ENCODE results near the gene PTGIR.
A peak's percentile ranks its signal among the peaks of the same experiment; 100 is the strongest.

PTGIR gene

DNA sequence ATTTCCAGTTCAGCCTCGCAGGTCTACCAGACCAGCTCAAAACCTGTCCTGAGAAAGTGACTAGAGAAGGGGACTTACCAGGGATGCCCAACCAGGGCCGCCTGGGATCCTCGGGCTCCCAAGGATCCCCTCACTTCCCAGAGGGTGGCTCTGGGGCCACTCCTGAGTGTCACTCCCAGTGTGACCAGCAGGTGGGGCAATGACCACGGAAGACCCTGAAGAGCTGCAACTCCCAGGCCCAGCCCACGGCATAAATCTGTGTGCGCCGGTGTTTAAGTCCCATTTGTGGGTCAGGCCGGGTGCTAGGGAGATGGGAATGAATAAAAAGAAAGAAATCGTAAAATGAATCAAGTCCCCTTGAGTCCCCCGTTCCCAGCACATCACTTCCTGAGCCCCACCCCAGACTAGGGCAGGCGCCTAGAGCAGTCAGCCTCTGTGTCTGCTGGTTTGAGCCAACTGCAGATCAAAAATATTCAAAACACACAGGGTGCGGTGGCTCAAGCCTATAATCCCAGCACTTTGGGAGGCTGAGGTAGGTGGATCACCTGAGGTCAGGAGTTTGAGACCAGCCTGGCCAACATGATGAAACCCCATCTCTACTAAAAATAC is 10.7 kb downstream of the PTGIR start:
- peak; percentile 76 for DNase-seq (ENCODE audit: low spot score)

- DNase-seq (ENCODE audit: low spot score) = no peak
Measured at GRCh38 chr19:46613525-46613924, 11.4 kb downstream of the PTGIR start.

DNA sequence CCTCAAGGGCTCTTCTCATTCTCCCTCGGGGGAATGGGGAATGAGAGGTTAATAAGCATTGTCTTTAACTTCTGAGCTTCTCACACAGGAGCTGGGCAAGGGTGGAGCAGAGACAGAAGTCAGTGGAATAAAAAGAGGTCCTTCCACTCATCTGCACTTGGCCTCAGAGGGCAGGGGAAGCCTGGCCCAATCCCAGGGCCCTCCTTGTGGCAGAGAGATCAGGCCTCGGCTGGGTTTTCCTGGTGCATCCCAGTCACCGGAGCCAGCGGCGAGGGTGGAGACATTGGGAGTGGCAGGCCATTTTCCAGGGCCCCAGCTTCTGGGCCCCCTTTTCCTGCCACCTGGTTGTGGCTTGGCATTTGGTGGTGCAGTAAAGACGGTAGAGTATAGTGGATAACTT is 13.1 kb downstream of the PTGIR start:
- DNase-seq (ENCODE audit: low spot score) = no peak

DNA sequence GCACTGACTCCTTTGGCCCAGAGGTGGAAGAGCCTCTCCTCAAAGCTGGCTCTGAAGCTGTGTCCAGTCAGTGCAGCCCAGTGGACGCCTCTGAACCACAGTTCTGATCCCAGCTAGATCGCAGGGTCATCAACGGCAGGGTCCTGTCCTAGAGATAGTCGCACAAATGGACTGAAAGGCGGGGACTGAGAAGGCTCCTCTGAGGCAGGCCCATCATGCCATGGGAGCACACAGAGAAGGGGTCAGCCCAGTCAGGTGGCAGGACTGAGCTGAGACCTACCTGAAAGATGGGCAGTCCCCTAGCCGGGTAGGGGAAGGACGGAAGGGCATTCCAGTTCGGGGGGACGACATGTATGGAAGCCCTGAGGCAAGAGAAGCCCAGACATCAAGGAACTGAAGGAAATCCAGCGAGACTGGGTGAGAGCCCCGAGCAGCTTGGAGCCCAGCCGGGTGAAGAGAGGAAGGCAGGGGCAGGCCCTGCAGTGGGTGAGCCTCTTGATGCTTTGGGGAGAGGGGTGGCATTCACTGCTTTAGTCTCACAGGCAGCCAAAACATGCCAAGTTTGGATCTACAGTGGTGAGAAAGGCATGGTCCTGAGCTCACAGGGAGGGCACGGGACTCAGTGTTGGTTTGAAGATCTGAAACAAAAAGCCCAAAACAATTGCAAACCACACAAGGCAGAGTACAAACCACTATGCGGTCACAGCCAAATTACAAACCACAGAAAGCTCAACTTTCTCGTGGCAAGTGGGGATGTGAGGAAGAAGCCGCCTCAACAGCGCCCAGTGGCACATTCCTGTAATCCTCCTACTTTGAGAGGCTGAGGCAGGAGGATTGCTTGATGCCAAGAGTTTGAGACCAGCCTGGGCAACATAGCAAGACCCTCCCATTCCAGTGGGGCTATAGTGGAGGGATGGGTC is 13.8 kb downstream of the PTGIR start:
- peak; percentile 34 for DNase-seq (ENCODE audit: low spot score)

DNA sequence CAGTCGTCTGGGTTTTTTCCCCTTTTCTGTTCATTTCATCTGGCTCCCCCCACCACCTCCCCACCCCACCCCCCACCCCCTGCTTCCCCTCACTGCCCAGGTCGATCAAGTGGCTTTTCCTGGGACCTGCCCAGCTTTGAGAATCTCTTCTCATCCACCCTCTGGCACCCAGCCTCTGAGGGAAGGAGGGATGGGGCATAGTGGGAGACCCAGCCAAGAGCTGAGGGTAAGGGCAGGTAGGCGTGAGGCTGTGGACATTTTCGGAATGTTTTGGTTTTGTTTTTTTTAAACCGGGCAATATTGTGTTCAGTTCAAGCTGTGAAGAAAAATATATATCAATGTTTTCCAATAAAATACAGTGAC is 14.5 kb downstream of the PTGIR start:
- DNase-seq (ENCODE audit: low spot score) = no peak

GRCh38 chr19:46609511-46610412 is 15.1 kb downstream of the PTGIR start:
- no peak for DNase-seq (ENCODE audit: low spot score)

- no peak for DNase-seq (ENCODE audit: low spot score)
Measured at GRCh38 chr19:46608581-46609345, 16.1 kb downstream of the PTGIR start.

GRCh38 chr19:46608178-46608577 is 16.7 kb downstream of the PTGIR start:
- no peak for DNase-seq (ENCODE audit: low spot score)

GRCh38 chr19:46607448-46607841 is 17.4 kb downstream of the PTGIR start:
- no peak for DNase-seq (ENCODE audit: low spot score)

DNA sequence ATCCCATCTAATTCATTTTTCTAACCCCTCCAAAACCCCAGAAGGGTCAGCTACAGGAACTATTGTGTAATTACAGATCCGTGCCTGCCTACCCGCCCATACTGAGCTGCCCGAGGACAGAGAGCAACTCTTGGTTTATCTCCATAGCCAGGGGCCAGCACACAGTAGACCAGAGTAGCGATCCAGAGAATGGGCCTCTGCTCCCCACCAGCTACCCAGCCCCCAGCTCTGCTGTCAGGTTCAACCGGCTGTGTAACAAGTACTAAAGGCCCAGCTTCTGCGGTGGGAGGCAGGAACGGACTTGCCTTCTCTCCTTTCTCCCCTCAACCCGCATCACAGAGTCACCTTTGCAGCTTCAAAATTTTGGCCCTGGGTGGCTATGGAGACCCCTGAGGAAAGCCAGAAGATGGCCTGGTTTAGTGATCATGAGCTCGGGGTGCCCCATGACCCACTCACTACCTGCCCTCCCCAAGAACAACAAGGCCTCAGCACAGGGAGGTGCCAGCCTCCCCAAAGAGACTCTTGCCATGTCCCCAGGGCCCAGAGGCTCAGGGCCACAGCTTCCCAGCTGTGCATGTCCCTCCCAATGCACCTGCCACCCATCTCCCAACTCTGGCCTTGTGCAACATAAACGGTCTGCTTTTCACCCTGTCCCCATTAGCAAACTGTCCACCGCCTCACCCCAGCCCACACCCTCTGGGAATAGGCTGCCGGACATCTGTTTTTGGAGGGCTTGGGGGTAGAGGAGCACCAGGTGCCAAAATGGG is 18.0 kb downstream of the PTGIR start:
- no peak for DNase-seq (ENCODE audit: low spot score)

DNA sequence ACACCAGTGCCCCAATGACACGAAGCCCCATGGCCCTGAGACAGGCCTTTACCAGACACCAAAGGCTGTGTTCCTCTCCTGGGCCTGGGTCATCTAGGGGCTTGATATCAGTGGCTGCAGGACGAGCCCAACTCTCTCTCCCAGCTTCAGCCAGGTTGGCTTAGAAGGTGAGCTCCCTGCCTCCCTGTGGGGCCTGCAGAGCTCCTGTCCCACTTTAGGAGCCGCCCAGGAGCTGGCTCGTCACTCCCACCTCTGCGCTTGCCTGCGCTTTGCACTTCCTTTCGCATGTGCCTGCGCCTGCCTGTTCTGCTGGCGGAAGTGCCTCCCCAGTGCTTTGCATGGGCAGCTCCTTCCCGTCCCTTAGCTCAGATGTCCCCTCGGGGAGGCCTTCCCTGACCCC is 18.9 kb downstream of the PTGIR start:
- DNase-seq (ENCODE audit: low spot score) = no peak

DNA sequence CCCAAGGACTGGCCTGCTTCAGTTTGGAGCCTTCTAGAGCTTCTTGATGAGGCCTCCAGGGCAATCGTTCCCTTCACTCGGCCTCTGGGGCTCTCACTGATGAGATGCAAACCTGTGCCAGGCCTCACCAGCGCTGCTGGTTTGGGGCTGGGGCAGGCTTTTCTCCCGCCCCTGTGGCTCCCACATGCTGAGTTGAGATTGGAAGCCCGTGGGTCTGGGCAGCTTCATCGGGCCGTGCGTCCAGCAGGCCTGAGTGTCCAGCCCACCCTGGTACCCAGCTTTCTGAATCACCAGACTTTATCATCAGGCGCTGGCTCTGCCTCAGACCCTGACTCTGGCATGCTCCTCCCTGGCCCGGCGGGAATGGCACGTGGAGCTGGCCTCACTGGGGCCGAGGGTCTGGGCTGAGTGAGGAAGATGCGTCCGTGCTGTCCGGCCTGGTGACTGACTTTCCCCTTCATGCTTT is 19.5 kb downstream of the PTGIR start:
- no peak for DNase-seq (ENCODE audit: low spot score)

GRCh38 chr19:46604781-46605355 is 20.0 kb downstream of the PTGIR start:
- no peak for DNase-seq (ENCODE audit: low spot score)

GRCh38 chr19:46603752-46604231 is 21.1 kb downstream of the PTGIR start:
- no peak for DNase-seq (ENCODE audit: low spot score)

GRCh38 chr19:46603195-46603637 is 21.7 kb downstream of the PTGIR start:
- DNase-seq (ENCODE audit: low spot score) = no peak

DNA sequence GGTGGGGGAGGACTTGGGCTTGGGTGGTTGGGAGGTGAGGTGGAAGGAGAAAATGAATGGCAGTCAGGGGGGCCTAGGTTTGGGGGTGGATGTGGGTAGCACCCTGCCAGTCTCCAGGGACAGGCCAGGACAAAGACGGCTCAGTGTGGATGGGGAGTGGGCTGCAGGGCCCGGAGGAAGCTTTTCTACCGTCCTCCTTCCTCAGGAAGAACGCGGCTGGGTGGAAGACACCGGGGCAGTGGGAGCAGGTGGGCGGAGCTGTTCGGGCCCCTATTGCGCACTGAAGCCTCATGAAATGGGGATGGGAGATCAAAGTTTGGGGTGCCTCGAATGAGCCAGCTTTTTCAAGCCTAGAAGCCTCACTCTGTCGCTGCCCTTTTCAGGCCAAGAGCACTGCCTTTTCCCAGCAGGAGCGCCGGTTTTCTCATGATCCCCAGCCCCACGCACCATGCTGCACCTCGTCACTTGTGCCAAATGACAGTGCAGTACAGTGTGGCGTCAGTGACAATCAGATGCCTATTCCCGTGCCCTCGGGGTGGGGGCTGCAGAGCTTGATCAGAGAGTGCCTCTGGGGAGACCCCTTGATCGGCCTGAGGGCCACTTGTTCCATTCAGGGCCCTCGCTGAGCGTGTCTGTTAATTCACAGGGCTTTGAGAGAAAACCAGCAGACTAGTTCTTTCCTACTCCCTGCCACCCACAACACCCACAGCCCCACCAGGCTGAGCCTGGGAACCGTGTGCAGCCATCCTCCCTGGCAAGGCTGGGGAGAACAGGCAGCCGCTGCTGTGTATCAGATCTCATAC is 22.3 kb downstream of the PTGIR start:
- no peak for DNase-seq (ENCODE audit: low spot score)

DNA sequence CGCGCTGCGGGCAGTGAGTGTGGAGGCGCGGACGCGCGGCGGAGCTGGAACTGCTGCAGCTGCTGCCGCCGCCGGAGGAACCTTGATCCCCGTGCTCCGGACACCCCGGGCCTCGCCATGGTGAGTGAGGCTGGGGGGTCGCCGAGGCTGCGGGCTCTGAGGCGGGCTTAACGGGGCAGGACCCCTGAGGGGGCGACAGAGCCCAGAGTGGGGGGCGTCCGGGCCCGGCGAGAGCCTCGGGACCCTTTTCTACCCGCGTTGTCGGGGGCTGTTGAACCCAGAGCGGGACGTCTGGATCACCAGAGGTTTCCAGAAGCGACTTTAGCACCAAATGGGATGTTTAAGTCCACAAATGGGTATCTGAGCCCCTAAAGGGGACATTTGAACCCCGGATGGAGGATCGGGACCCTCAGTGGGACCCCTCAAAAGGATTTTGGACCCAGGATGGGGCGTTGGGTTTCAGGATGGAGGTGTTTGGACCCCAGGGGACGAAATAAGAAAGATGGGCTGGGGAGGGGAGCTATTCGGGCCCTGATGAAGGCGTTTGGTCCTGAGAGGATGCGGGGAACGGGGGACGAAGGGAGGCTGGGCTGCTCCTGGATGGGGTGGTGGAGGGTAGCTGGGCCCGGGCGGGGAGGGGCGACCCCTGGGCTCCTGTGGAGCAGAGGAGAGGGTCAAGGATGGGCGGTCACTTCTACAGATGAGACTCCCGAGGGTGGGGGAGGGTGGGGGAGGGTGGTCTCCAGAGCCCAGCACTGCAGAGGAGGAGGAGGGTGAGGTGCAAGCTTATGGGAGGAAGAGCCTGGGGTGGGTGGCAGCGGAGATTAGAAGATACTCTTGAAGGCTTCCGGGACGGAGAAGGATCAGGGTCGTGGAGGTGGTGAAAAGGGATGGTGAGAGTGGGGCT is 23.3 kb downstream of the PTGIR start, which contains the start of gene CALM3:
TSS of gene CALM3 (plus strand) at position 13 of the 907 bp plus-strand sequence. CDS start at position 118, 105 bp downstream.
- DNase-seq (ENCODE audit: low spot score) = no peak
